Retinal pigment epithelial cell (primary cell): ENCODE data around the gene MPRIP.

Experiments used
- DNase-seq: peaks from one replicate; pipeline ENCODE4 v3.0.0-alpha.2; 2010; ENCODE audit warnings: low read depth
- H3K4me3 ChIP-seq: 2 replicates; pipeline ENCODE4 v1.5.1; 2011; ENCODE audit warnings: mild to moderate bottlenecking, low read length, control low read depth, moderate library complexity
- TF ChIP-seq, protein P1 (sequence below): conservative IDR thresholded peaks from 2 replicates; pipeline ENCODE4 v1.5.1; 2011; ENCODE audit warnings: low read depth, low read length, control low read depth, inconsistent platforms

MPRIP gene

DNA sequence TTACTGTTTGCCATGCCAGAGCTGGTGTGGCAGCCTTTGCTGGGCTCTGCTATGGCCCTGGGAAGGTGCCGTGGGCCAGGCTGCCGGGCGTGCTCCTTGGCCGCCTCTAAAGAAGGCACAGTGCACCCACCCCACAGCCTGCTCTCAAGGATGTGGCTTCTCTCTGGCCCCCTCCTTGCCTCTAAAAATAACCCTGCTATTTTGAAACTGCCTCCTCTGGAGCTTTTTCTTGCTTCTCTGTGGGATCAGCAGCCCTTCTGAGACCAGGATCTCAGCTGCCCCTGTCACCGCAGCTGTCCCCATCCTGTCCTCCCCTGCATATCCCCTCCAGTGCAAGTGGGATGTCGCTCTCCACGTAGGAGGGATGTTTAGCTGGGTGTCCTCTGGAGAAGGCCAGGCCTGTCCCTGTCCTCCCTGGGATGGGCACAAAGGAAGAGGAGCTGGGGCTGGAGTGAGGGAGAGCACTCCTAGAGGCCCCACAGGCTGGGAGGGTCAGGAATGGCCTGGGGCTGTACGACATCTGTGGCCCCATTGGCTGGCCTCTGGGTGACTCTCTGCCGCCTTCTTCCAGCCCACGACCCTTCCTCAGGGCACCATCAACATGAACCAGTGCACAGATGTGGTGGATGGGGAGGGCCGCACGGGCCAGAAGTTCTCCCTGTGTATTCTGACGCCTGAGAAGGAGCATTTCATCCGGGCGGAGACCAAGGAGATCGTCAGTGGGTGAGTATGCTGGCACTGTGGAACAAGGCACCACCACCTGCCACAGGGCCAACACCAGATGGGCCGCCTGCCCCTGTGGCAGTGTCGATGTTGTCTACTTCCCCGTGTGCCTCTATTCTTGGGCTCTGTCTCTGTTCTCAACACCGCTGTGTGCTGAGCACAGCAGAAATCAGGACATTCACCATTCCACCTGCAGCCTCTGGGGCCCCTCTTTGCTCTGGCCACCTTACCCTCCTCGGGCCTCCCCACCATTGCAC lies 84.2 kb downstream of the MPRIP start:
- no peak overlapping the region for H3K4me3 ChIP-seq
- no peak for DNase-seq
- TF ChIP-seq, protein P1, sequence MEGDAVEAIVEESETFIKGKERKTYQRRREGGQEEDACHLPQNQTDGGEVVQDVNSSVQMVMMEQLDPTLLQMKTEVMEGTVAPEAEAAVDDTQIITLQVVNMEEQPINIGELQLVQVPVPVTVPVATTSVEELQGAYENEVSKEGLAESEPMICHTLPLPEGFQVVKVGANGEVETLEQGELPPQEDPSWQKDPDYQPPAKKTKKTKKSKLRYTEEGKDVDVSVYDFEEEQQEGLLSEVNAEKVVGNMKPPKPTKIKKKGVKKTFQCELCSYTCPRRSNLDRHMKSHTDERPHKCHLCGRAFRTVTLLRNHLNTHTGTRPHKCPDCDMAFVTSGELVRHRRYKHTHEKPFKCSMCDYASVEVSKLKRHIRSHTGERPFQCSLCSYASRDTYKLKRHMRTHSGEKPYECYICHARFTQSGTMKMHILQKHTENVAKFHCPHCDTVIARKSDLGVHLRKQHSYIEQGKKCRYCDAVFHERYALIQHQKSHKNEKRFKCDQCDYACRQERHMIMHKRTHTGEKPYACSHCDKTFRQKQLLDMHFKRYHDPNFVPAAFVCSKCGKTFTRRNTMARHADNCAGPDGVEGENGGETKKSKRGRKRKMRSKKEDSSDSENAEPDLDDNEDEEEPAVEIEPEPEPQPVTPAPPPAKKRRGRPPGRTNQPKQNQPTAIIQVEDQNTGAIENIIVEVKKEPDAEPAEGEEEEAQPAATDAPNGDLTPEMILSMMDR: no peak

DNA sequence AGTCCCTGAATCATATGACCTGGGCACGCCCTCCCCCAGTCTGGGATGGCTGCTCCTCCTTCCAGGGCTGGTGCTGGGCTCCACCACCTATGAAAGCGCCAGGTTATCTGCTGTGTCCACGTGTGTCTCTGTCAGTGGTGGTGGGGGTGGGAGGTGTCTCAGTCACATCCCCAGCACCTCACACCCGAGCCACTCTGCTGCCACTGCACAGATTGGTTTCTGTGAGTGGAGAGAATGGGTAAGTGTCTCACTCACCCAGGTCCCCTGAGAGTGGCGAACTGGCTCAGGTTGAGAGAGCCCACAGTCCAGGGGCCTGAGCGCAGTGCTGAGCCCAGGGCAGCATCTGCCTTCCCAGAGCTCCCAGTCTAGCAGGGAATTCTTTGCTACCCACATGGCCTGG lies 84.9 kb downstream of the MPRIP start:
- DNase-seq: no peak
- H3K4me3 ChIP-seq: no peak overlapping the region
- TF ChIP-seq, protein P1: no peak

DNA sequence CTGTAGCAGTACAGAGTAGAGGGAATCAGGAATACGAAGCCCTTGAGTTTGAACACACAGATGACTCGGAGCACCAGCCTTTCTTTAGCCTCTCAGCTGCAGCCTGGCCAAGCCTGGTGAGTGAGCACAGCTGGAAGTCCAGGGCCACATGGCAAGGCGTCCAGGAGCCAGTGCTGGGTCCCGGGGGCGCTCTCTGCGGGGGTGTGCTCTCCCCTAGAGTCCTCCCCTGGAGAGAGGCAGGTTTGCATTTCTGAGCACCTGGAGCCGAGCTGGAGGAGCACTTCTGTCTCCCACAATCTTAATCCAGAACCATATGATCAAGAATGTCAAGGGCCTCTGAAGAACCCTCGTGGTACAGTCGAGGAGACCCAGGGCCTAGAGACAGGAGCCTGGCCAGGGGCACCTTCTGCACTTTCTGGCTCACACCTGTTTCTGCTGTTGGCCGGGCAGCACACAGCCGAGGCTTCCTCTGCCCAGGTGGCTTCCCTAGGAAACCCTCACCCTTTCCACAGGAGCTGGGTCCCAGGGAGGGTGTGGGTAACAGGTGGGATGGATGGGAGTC lies 85.6 kb downstream of the MPRIP start:
- H3K4me3 ChIP-seq: no peak overlapping the region
- TF ChIP-seq, protein P1: no peak
- no peak for DNase-seq

DNA sequence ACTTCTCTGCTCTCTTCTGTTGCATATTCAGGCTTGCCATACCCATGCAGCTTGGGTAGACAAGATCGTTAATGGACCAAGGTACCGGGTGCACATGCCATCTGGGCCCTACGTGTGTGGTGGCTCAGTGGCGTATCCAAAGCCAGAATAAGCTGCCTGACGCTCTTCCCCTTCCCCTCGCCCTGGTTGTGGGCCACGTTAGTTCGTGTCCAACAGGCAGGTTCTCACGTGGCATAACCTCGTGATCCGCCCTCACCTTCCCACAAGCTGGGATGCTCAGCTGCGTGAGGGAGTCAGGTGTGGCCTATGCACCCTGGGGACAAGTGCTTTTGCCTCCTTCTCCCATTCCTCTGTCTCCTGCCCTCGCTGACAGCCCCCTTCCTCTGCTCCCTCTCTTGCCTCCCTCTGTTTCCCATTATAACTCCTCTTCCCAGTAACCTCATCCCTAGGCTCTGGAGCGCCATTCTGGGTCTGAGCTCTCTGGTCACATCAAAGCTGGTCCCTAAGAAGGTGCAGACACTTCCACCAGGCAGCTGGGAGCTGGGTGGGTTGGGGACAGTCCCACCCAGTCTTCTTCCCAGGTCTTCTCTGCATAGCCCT lies 86.3 kb downstream of the MPRIP start:
- no peak for DNase-seq
- H3K4me3 ChIP-seq: no peak overlapping the region
- TF ChIP-seq, protein P1: no peak

DNA sequence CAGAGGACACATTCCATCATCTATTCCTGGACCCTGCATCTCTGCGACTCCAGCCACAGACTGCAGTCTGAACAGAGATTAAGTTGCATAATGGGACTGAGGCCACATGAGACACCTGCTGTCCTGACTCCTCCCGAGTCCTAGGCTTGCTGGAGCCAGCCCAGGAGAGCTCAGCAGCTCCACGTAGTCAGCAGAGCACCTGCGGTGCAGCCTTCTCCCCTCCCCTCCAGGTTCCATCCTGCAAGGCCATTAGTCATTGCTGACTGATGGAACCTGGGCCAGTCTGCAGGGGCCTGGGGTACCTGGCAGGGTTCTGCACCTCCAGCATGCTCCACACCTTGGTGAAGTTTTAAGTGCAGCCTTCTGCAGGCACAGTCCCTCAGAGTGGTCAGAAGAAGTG lies 87.2 kb downstream of the MPRIP start:
- DNase-seq: no peak
- no peak overlapping the region for H3K4me3 ChIP-seq
- TF ChIP-seq, protein P1: no peak

DNA sequence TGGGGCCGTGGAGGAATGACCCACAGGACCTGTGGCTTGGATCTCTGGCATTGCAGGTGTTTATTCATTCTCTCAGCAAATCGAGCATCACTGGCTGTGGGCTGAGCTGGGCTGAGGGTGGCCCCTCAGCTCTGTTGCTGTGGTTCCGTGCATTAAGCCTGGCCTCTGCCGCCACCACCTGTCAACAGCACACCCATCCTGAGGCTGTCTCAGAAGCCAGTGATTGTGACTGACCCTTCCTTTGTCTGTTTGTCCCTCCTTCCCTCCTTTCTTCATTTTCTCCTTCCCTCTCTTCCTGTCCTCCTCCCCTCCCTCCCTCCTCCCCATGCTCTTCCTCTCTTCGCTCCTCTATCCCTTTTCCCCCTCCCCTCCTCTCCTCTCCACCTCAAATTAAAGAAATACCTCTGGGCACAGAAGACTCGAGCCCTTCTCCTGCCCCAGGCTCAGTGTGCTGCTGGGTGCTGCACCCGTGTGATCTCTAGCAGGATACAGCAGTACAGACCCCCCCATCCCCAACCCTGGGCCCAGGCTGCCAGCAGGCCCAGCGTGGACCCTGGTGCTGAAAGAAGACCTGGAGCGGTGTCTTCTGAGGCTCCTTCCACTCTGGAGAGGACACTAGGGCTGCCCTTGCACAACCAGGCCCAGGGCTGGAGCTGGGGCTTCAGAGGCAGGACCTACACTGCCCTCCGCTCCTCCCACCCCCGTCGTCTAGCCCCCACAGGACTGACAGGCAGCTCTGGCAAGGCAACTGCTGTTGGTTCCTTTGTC lies 88.0 kb downstream of the MPRIP start:
- no peak overlapping the region for H3K4me3 ChIP-seq
- TF ChIP-seq, protein P1: no peak
- DNase-seq: no peak
